ENCODE results near the gene ARHGAP33. TPM values are rescaled to one million over a fixed set of nuclear protein-coding genes. Genes with fewer than 3 reads are reported as not detected.

ARHGAP33 gene
- total and polyA plus RNA-seq, 2 of the 4 experiments (the other 2 are of a cell fraction), result 0.72 to 11.9 TPM

GRCh38 chr19:35832054-35832453 lies 56.7 kb downstream of the ARHGAP33 start:
- H3K9me3 ChIP-seq (ENCODE audit: control insufficient read depth, insufficient read depth, low read length), result no peaks in the 10 kb centered on the region
- H4K20me1 ChIP-seq (ENCODE audit: insufficient read depth, low read length), result no peaks in the 10 kb centered on the region
- TF ChIP-seq FOS (IDR thresholded peaks at IDR 0.05; ENCODE audit: low read depth, low read length) (no peak), BHLHE40 (IDR thresholded peaks at IDR 0.05; ENCODE audit: low read depth, low read length) (no peak), POLR2A (IDR thresholded peaks at IDR 0.05; ENCODE audit: low read depth, low read length) (no peak), CTCF (conservative IDR thresholded peaks at IDR 0.05; ENCODE audit: low read depth, low read length) (no peak), RFX5 (IDR thresholded peaks at IDR 0.05; ENCODE audit: low read depth, low read length) (no peak), USF2 (IDR thresholded peaks at IDR 0.05; ENCODE audit: low read depth, low read length) (no peak), MXI1 (IDR thresholded peaks at IDR 0.05; ENCODE audit: borderline replicate concordance, low read depth, low read length) (no peak), RAD21 (IDR thresholded peaks at IDR 0.05; ENCODE audit: low read length) (no peak), SMC3 (IDR thresholded peaks at IDR 0.05; ENCODE audit: low read depth, low read length) (no peak), CHD1 (IDR thresholded peaks at IDR 0.05; ENCODE audit: low read depth, low read length) (no peak), MAFK (IDR thresholded peaks at IDR 0.05; ENCODE audit: low read depth, low read length) (no peak), ELK1 (IDR thresholded peaks at IDR 0.05; ENCODE audit: borderline replicate concordance, low read depth, low read length) (no peak), CEBPB (IDR thresholded peaks at IDR 0.05; ENCODE audit: low read depth, low read length) (no peak), RCOR1 (IDR thresholded peaks at IDR 0.05; ENCODE audit: insufficient replicate concordance, low read length) (no peak)
- no peak overlapping the region for H4K8ac ChIP-seq (ENCODE audit: low read depth in 2 of 2, low read length in 2 of 2)
- H3K14ac ChIP-seq (replicated peaks; ENCODE audit: low read depth, low read length), result no peak overlapping the region
- no peak overlapping the region for H2BK20ac ChIP-seq (ENCODE audit: low read depth, low read length)
- peaks cover 19% of the 10 kb centered on the region for H3K27me3 ChIP-seq (ENCODE audit: control insufficient read depth, insufficient read depth, low read length)
- no peaks in the 10 kb centered on the region for H3K79me1 ChIP-seq (ENCODE audit: low read depth in 1 of 2, low read length in 2 of 2)
- no peak overlapping the region for H3K23ac ChIP-seq (ENCODE audit: low read depth, low read length)
- H2AK9ac ChIP-seq (replicated peaks; ENCODE audit: low read depth, low read length, poor library complexity), result no peak overlapping the region
- dilution Hi-C loops (cut with HindIII; ENCODE audit: low sequenced_read_pairs, unreplicated experiment), result no loop called here
- no peak overlapping the region for H3K4ac ChIP-seq (ENCODE audit: low read depth, low read length)
- H3K9me1 ChIP-seq (ENCODE audit: insufficient read depth, low read length), result no peaks in the 10 kb centered on the region
- POLR2A ChIA-PET (ENCODE audit: unreplicated experiment), result no interaction called here
- in situ Hi-C loops (cut with MboI; ENCODE audit: low sequenced_read_pairs), result no loop called here
- no peak overlapping the region for H3K18ac ChIP-seq (ENCODE audit: low read depth, low read length)
- H3K56ac ChIP-seq (ENCODE audit: extremely low read depth, insufficient read depth, low read length), result no peak overlapping the region
- CTCF ChIA-PET, result no interaction called here
- H2AFZ ChIP-seq (replicated peaks; ENCODE audit: low read length, poor library complexity), result no peak overlapping the region
- H4K5ac ChIP-seq (ENCODE audit: low read depth, low read length), result no peak overlapping the region
- ATAC-seq (ENCODE audit: low read depth) (no peak), DNase-seq (no peak)
- H3K36me3 ChIP-seq (ENCODE audit: control insufficient read depth, insufficient read depth, low read length), result no peaks in the 10 kb centered on the region
- BruUV-seq (replicated peaks), result no TSS peak
- no peak overlapping the region for H2BK15ac ChIP-seq (ENCODE audit: low read depth, low read length)
- 57% methylated on average over 1 of the region's 4 CpGs; no CpG with 5 or more reads in 1 of the 2 experiments for WGBS, 2 experiments (ENCODE audit: extremely low coverage in 2 of 2, insufficient read length in 1 of 2)
- no peak overlapping the region for H2AK5ac ChIP-seq (ENCODE audit: low read depth, low read length)
- H3K4me2 ChIP-seq (ENCODE audit: low read depth, low read length), result no peak overlapping the region
- H4K91ac ChIP-seq (ENCODE audit: insufficient read depth, low read depth, low read length), result no peak overlapping the region
- intact Hi-C loops (cut with micrococcal nuclease), result no loop called here
- H3K4me1 ChIP-seq (ENCODE audit: control insufficient read depth, insufficient read depth, low read length), result no peaks in the 10 kb centered on the region
- H3K27ac ChIP-seq (ENCODE audit: insufficient read depth, low read length), result no peak overlapping the region
- H3K9ac ChIP-seq (ENCODE audit: low read depth, low read length), result no peak overlapping the region
- H3K4me3 ChIP-seq (ENCODE audit: insufficient read depth, low read depth, low read length), result no peak overlapping the region
- H2BK120ac ChIP-seq (ENCODE audit: low read depth, low read length), result no peak overlapping the region
- no peak overlapping the region for H2BK5ac ChIP-seq (ENCODE audit: low read depth, low read length, poor library complexity, severe bottlenecking)

Measured in IMR-90 (cell line).